AG09309 (cell line): Measurements from ENCODE around the gene EIF5A.

Experiments used
- DNase-seq: peaks from one replicate; pipeline ENCODE4 v3.0.0-alpha.2; 2010; ENCODE audit warnings: low read depth
- H3K4me3 ChIP-seq: 2 replicates; pipeline ENCODE4 v1.5.1; 2011; ENCODE audit warnings: mild to moderate bottlenecking, low read depth, low read length, moderate library complexity; ENCODE audit not compliant: control insufficient read depth
- CTCF ChIP-seq: IDR thresholded peaks from 2 replicates; pipeline ENCODE4 v1.5.1; 2011; ENCODE audit warnings: mild to moderate bottlenecking, low read depth, low read length, inconsistent platforms; ENCODE audit not compliant: insufficient read depth, control insufficient read depth; ENCODE audit errors: missing control alignments

EIF5A gene

GRCh38 chr17:7262192-7262934, 45.1 kb upstream of the EIF5A start, which contains the start of gene CLDN7:
CLDN7 (minus strand) TSS chr17:7262478; CDS start chr17:7262043, 435 bp downstream.
- TF ChIP-seq CTCF: no peak
- no peak within 1 kb of the TSS; the same call in 1 of the 2 replicates for H3K4me3 ChIP-seq
- no peak for DNase-seq

GRCh38 chr17:7262935-7263800, 44.3 kb upstream of the EIF5A start:
- H3K4me3 ChIP-seq: no peak overlapping the region
- no peak for DNase-seq
- TF ChIP-seq CTCF: no peak

GRCh38 chr17:7263801-7264078, 43.7 kb upstream of the EIF5A start:
- no peak overlapping the region for H3K4me3 ChIP-seq
- DNase-seq: no peak
- TF ChIP-seq CTCF: no peak

- no peak for TF ChIP-seq CTCF
- no peak for DNase-seq
- no peak overlapping the region for H3K4me3 ChIP-seq
Measured at GRCh38 chr17:7266784-7267183, 40.6 kb upstream of the EIF5A start.

GRCh38 chr17:7279448-7279847, 28.0 kb upstream of the EIF5A start:
- no peak for TF ChIP-seq CTCF
- no peak overlapping the region for H3K4me3 ChIP-seq
- DNase-seq: no peak

GRCh38 chr17:7280519-7281073, 26.8 kb upstream of the EIF5A start:
- DNase-seq: peak; percentile 17
- peak; percentile 91 for TF ChIP-seq CTCF
- H3K4me3 ChIP-seq: peak overlapping the region; percentile 55
